ENCODE measurements around the gene GMCL1. TPM values are rescaled to one million over a fixed set of nuclear protein-coding genes. Genes with fewer than 3 reads are reported as not detected.

The GMCL1 gene
- total and polyA plus RNA-seq, 2 of the 13 experiments (the other 11 are each of a cell fraction or from before 2014, with no cell fraction given), result 18.7 to 24.0 TPM

- TF ChIP-seq ZNF646 (CRISPR knock-in tag; IDR thresholded peaks at IDR 0.05) (no peak), RBFOX2 (IDR thresholded peaks at IDR 0.05; ENCODE audit: low read depth, low read length) (peak; percentile 78), ZNF782 (CRISPR knock-in tag; IDR thresholded peaks at IDR 0.05; ENCODE audit: borderline replicate concordance) (0 out of 2 replicates have a peak, but pooled peaks have one; percentile 25), FIP1L1 (IDR thresholded peaks at IDR 0.05; ENCODE audit: borderline replicate concordance, insufficient read depth, low read depth, low read length) (no peak), AHR (CRISPR knock-in tag; IDR thresholded peaks at IDR 0.05) (peak; percentile 93), PRDM4 (CRISPR knock-in tag; IDR thresholded peaks at IDR 0.05; ENCODE audit: borderline replicate concordance) (peak; percentile 79; the same call in 1 of the 2 replicates), STAT6 (CRISPR knock-in tag; IDR thresholded peaks at IDR 0.05; ENCODE audit: borderline replicate concordance) (no peak), FOXP4 (CRISPR knock-in tag; IDR thresholded peaks at IDR 0.05) (peak; percentile 81), ZNF616 (CRISPR knock-in tag; IDR thresholded peaks at IDR 0.05; ENCODE audit: low read depth) (peak; percentile 57; the same call in 1 of the 2 replicates), PCBP2 (optimal IDR thresholded peaks at IDR 0.05; ENCODE audit: low read depth, low read length, poor library complexity, severe bottlenecking) (no peak), DMAP1 (CRISPR knock-in tag; IDR thresholded peaks at IDR 0.05) (peak; percentile 71; the same call in 1 of the 2 replicates), NR2F6 (IDR thresholded peaks at IDR 0.05) (no peak), NR2F6 (CRISPR knock-in tag; IDR thresholded peaks at IDR 0.05) (peak; percentile 63), NFIB (CRISPR knock-in tag; IDR thresholded peaks at IDR 0.05; ENCODE audit: borderline replicate concordance) (no peak)
These were observed 64.5 kb downstream of the GMCL1 start, which contains the start of gene SNRNP27 (continued) for GRCh38 chr2:69893684-69894551.
